ENCODE data around the gene MOCOS.
"Not testable (repeated sequence)": the region's sequence is repeated elsewhere in the genome, so short reads cannot be mapped to it uniquely, and the experiment has no call there.

MOCOS gene

DNA sequence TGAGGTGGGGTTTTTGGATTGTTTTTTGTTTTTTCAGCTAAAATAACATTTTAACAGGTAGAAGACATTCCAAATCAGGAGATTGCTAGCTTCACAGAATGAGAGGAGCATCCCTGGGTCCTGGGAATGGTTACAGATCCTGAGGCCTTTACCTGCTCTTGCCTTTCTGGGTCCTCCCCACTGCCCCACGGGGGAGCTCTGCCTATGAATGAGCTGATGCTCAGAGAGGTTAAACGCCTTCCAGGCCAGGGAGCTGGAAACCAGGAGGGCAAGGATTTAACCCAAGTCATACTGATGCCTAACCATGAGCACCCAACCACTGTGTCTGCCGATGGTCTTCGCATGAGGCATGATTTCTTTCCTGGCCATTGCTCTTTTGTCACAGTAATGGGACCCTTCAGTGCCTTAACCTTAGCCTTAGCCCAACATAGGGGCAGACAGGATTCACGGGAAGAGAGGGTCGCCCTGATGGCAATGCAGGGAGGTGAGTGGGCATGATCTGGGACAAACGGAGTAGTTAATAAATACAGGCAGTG is 16.1 kb downstream of the MOCOS start:
- no peak for DNase-seq

DNA sequence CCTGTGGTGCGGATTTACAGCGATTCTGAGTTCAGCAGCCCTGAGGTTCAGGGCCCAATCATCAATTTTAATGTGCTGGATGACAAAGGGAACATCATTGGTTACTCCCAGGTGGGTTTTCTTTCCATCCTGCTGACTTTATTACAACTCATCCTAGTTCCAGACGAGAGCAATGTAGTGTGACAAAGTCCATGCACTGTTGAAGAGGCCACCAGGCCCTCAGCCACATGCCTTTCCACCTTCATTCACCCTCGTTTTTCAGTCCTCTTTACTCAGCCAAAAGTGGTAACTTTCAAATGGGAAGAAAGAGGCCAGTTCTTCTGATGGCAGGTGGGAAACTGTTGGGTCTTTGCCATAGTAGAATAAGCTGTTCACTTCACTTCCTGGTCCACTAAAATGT is 17.9 kb downstream of the MOCOS start:
- no peak for DNase-seq

DNA sequence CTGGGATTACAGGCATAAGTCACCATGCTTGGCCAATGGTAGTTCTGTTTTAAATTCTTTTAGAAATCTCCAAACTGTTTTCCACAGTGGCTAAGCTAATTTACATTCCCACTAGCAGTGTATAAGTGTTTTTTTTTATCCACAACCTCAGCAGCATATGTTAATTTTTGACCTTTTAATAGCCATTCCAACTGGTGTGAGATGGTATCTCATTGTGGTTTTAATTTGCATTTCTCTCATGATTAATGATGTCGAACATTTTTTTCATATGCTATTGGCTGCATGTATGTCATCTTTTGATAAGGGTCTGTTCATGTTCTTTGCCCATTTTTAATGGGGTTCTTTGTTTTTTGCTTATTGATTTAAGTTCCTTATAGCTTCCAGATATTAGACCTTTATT is 20.0 kb downstream of the MOCOS start:
- no peak for DNase-seq

DNA sequence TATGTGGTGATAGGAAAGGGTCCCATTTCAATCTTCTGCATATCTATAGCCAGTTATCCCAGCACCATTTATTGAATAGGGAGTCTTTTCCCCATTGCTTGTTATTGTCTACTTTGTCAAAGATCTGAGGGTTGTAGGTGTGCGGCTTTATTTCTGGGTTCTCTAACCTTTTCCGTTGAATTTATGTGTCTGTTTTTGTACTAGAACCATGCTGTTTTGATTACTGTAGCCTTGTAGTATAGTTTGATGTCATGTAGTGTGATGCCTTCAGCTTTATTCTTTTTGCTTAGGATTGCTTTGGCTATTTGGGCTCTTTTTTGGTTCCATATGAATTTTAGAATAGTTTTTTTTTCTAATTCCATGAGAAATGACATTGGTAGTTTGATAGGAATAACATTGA is 20.7 kb downstream of the MOCOS start:
- not testable (repeated sequence) for DNase-seq

DNA sequence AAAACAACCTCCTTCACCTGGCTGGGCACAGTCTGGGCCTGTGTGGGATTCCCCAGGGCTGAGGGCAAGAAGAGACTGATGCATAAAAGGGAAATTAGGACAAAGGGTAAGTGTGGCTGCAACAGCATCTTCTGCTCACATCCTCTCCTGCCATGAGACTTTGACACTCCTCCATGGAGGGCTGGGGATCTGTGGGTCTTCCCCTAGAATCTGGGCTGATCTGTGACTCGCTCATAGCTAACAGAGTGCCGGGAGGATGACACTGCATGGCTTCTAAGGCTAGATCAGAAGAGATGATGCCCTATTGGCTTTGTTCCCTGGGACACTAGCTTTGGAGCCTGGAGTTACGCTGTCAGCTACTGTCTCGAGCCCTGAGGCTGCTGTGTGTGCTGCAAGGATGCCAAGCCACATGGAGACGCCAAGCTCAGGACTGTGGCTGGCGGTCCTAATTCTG is 24.3 kb downstream of the MOCOS start:
- DNase-seq: no peak

DNA sequence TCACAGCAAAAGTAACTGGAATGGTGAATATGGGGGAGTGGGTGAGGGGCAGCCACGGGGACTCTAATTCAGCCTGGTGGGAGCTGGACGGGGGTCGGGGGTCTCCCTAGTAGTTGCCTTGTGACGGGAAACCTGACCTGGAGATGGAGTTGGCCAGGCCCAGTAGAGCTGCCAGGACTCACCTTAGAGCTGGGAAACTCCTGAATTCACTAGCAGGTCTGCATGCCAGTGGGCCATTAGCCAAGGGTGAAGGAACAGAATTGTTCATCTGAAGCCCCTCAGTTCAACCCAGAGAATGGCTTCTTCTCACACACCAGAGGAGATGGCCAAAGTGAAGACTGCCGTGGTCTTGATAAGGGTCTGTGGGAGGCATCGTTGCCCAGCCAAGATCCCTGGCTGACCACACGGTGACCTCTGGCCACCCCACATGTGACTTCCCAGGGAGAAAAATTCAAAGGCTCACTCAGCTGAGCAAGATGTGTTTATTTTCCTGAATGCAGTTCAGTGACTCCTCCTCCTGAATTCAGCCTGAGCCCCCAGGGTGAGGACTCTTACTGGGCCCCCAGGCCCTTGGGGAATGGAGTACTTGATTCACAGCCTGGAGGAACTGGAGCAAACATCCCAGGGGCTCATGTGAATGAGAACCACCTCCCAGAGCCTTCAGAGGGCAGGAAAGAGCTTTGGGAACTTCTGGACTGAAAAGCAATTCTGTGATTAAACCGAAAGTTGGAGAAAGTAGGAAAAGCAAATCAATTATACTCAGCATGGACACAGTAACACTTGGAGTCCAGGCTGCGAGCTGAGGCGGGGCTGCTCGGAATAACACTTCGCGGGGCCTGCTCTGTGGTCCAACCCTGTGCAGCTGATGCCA is 25.2 kb downstream of the MOCOS start:
- DNase-seq: no peak

DNA sequence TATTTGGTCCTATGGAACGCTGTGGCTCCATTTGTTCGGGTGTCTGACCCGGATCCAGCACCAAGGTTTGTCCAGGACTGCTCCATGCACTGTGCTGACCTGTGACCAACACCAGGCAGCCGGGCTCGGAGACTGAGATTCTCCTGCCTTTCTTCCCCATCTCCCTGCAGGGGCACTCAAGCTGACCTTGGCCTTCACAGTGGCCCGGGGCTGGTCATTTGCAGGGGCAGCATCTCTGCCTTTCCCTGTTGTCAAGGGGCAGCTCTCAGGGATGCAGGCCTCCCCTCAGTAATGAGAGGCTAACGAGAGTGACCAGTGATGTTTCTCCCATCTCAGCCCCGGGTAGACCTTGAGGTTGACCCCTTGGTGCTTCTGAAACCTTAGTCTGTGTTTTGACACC is 27.5 kb downstream of the MOCOS start:
- no peak for DNase-seq

DNA sequence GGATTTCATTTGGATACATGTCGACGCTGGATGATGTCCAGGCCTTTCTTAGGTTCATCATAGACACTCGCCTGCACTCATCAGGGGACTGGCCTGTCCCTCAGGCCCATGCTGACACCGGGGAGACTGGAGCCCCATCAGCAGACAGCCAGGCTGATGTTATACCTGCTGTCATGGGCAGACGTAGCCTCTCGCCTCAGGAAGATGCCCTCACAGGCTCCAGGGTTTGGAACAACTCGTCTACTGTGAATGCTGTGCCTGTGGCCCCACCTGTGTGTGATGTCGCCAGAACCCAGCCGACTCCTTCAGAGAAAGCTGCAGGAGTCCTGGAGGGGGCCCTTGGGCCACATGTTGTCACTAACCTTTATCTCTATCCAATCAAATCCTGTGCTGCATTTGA is 28.3 kb downstream of the MOCOS start:
- DNase-seq: no peak

DNA sequence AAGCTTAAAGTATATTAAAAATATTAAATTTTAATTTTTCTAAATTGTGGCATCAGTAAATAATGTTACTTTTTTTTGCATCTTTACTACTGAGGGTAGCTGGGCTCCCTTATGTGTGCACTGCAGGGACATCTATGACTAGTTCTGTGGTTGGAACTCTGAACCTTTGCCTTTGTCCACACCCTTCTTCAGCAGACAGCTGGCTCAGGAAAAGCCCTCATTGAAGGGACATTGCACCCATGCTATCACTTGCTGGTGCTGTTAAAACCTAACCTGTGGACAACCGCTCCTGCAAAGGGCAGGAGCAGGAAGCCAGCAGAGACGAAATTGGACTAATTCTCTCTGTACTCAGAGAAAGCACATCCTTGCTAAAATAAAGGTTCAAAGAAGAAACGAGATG is 30.1 kb downstream of the MOCOS start:
- DNase-seq: no peak

DNA sequence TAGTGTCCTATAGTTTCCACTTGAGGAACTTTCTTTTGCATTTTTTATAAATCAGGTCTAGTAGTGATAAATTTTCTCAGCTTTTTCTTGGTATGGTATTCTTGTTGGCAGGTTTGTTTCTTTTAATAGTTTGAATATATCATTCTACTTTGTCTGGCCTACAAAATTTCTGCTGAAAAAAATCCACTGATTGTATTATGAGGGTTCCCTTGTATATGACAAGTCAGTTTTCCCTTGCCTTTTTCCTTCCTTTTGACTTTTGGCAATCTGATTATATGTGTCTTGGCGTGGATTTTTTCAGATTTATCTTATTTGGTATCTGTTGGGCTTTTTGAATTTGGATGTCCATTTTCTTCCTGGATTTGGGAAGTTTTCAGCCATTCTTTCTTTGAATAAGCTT is 41.9 kb downstream of the MOCOS start:
- DNase-seq: no peak

DNA sequence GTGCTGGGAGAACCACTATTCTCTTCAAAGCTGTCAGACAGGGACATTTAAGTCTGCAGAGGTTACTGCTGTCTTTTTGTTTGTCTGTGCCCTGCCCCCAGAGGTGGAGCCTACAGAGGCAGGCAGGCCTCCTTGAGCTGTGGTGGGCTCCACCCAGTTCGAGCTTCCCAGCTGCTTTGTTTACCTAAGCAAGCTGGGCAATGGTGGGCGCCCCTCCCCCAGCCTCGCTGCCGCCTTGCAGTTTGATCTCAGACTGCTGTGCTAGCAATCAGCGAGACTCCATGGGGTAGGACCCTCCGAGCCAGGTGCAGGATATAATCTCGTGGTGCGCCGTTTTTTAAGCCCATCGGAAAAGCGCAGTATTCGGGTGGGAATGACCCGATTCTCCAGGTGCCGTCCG is 53.2 kb downstream of the MOCOS start:
- not testable (repeated sequence) for DNase-seq

DNA sequence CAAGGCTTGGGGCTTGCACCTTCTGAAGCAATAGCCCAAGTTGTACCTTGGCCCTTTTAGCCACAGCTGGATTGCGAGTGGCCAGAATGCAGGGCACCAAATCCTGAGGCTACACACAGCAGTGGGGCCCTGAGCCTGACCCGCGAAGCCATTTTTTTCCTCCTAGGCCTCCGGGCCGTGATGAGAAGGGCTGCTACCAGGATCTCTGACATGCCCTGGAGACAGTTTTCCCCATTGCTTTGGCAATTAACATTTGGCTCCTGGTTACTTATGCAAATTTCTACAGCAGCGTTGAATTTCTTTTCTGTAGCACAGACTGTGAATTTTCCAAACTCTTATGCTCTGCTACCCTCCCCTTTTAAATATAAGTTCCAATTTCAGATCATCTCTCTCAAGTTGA is 54.5 kb downstream of the MOCOS start:
- no peak for DNase-seq

DNA sequence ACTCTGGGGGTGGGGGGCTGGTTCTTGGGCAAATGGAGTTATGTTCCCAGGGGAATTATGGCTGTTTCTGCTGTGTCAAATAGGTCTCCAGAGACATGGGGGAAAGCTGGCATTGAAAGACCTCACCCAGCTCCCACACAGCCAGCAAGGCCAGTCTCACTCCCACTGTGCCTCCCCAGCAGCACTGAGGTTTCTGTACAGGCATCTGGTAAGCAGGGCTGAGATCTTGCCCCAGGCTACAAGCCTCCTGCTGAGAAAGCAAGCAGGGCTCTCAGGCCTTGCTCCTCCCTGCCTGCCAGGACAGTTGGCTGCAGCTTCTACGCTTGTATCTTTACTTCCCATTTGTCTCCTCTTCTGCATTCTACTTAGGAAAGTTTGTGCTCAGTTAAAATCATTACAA is 59.7 kb downstream of the MOCOS start:
- peak; percentile 0 for DNase-seq

DNA sequence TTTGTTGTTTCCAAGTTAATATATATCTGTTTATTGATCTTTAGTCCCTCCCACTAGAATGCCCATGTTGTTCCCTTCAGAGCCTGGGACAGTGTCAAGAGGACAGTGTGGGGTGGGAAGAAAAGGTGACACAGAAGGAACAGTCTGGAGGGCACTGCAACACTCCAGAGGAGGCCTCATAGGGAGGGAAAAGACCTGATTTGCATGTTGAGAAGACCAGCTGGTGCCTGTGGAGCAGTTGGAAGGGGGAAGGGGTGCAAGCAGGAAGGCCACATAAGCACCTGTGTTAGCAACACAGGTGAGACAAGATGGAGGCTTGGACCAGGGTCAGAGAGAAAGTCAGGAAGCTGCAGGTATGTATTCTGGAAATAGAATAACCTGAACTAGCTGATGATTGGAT is 62.1 kb downstream of the MOCOS start:
- no peak for DNase-seq

DNA sequence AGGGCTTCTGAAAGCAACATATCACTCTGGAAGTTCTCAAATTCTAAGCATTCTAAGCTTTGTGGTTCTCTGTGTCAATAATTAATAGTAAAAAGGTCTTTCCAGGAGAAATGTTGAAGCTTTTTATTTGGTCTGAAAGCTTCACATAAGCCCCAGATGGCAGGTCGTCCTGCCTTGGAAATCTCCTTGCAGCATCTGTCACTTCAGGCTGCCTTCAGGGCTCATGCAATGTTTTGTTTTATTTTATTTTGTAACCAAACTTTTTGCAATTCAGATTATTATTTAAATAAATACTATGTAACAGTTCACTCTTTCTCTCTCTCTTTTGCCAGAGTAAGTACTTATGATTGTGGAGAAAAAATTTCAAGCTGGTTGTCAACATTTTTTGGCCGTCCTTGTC is 63.5 kb downstream of the MOCOS start:
- no peak for DNase-seq

DNA sequence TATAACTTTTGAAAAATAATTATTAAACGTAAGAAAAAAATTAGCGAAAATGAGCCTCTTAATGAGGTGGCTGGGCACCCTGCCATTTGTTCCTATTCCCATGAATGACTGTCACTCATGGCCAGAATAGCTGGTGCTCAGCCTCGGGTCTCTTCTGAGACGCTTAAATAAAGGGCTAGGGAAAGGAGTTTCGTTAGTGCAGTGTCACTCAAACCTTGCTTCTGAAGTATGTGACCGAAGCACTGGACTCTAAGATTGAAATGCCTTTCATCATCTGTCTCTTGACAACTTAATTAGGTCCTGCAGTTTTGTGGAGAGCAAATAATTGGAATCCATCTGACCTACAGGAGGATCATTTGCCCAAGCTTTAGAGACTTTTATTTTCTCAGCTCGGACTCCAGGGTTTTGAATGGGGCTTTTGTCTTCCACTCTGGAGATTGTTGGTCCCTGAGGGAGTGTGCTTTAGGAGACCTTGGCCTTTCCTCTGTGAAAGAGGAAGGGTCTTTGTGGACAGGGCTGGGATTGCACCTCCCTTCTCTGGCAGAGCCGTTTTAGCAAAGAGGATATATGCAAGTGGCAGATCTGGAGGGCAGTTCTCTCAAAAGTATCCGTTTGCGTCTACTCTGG is 67.9 kb downstream of the MOCOS start:
- DNase-seq: no peak

DNA sequence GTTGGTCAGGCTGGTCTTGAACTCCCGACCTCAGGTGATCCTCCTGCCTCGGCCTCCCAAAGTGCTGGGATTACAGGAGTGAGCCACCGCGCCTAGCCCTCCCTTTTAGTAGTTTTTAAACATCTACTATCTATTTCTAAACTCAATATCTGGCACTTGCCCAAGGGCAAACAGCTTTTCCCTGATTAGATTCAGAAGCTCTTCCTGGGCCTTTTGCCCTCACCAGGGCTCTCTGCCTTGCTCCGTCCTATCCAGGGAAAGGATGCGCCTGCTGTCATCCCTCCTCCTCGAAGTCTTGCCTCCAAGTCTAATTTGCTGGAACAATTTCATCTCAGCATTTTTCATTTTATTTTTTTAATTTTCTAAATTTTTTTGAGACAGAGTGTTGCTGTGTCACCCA is 68.8 kb downstream of the MOCOS start:
- no peak for DNase-seq

DNA sequence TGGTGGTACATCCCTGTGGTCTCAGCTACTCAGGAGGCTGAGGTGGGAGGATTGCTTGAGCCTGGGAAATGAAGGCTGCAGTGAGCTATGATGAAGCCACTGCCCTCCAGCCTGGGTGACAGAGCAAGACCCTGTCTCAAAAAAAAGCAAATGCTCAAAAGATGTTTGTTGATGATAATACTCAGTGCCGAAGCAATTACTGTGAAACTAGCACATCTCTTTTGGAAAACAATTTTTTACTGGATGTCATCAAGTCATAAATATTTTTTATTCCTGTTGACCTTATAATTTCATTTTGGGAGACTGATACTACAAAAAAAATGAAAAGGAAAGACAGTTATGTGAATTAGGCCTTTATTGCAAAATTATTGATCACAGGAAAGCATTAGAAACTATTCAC is 75.7 kb downstream of the MOCOS start:
- no peak for DNase-seq

DNA sequence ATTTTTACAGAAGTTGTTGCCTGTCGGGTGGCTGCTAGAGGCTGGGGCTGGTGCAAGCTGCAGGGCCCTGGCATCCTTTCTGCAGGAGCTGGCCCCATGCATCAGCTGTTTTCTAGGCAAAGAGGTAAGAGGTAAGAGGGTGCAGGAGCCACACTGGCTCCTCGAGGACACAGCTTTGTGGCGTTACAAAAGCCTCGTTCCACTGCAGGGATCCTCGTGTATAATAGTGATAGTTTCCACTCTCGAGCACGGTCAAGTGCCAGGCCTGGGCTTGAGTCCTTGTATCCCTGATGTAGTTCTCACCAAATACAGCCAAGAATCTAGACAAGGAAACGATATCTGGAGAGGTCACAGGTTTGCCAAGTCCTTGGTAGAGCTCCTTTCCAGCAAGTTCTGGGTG is 77.0 kb downstream of the MOCOS start:
- DNase-seq: no peak

DNA sequence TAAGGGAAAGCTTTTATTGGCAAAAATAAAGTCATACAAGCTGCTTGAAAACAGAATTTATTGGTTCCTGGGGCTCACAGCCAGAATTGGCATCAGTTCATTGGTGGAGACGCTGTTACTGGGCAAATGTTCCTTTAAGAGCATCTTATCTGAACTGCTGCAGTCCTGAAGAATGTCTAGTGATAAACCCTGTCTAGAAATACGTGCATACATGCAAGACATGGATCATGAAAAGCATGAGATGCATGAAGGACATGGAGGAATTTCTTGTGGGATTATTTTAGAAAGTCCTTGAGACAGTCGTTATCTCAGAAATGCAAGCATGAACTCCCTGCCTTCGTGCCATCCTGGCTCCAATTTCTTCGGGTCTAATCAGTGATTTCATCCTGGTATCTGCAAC is 77.7 kb downstream of the MOCOS start:
- no peak for DNase-seq

DNA sequence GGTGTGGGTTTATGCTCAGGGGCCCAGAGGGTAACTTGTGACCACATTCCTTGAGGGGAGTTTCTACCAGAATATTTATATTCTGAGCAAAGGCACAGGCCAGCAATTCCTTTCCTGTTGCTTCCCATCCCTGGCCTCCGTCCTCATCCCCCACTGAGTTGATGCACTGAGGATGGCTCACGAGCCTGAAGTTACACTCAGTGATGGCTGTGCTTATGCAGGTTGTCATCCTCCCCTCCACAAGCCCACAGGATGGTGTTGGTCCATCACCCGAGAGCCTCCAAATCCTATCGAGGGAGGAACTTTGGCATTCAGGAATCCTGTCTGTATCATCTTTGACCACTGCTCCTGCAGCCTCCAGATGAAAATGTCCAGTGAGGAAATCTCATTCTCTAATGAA is 81.9 kb downstream of the MOCOS start:
- no peak for DNase-seq

DNA sequence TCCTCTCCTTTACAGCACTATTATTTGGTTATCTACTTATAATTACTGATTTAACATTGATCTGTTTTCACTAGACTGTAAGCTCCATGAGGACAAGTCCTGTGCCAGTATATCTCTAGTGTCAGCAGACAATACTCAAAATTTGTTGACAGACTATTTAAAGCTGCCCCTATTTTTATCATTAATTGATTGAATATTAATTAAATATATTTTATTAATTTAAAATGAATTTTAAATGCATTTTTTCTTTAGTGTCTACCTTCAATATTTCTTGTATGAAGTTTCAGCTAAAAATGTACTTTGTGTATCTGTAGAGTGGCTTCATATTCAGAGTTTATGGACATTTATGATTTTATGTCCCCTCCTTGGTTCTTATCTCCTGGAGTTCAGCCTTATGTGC is 83.9 kb downstream of the MOCOS start:
- no peak for DNase-seq

DNA sequence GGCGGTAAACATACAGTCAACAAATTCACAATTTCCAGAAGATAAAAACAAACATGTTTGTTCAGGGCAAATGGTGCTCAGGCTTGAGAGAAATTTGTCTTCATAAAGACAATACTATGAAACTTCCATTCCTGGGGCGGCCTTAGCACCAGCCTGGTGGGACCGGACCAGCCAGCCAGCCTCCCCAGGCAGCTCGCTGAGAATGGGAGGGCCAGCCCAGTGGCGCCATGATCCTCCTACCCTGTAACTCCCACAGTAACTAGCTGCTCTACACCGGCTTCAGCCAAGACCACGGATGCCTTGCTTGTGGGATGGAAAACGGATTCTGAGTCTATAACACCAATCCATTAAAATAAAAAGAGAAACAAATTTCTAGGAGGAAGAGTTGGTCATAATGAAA is 86.0 kb downstream of the MOCOS start:
- no peak for DNase-seq

DNA sequence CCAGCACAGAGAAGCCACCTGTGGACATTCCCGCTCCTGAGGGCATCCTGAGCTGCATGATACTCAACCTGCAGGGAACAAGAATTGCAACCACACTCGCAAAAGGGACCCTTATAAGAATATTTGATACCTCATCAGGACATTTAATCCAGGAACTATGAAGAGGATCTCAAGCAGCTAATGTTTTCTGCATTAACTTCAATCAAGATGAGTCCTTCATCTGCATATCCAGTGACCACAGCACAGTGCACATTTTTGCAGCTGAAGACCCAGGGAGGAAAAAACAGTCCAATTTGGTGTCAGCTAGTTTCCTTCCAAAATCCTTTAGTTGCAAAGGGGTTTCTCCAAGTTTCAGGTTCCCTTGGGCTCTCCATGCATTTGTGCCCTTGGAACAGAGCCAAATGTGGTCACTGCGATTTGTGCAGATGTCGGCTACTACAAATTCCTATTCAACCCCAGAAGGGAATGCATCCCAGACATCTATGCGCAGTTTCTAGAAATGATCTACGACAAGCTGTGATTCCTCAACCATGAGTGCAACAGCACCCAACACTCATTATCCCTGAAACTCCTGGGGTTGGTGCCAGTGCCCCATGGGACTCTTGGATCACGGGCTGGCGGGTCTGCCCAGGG is 86.9 kb downstream of the MOCOS start:
- DNase-seq: no peak

All from amniotic stem cell (primary cell).